Uterus (tissue), 2 donors: ENCODE measurements around the gene GLCE.

ENCODE experiments used
- POLR2A ChIP-seq, 2 donors: fragments of 450-650 bp; IDR thresholded peaks; one replicate each; pipeline ENCODE4 v1.6.1; 2016; ENCODE audit warnings: antibody characterized with exemption in 2 of 2, mild to moderate bottlenecking in 1 of 2, moderate library complexity in 1 of 2
- TF ChIP-seq, protein P1 (sequence below), 4 experiments: fragments of 200-600 bp in 2 of 4; fragments of 450-650 bp in 2 of 4; sonication (generic) in 2 of 4; IDR thresholded peaks; one replicate each; pipeline ENCODE4 v1.5.1; 2016 to 2019; ENCODE audit warnings: antibody characterized with exemption in 4 of 4, mild to moderate bottlenecking in 2 of 4, moderate library complexity in 1 of 4

DNA sequence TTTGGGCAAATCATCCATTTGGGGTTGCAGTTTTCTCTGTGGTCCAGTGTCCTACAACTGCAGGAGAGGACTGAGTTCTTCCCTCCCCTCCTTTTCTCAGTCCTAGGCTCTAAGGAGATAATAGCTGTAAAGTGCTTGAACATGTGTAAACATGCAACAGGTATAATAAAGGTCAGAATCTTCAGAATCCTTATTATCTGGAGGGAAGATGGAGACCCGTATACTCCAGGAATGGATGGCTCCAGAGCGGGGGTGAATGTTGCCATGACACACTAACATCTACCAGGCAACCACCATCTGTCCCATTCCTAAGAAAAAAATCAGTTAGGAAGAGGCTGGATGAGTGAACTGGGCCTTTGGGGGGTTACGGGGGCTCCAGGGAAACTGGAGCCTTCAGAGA is 39.7 kb upstream of the GLCE start:
- TF ChIP-seq, protein P1, sequence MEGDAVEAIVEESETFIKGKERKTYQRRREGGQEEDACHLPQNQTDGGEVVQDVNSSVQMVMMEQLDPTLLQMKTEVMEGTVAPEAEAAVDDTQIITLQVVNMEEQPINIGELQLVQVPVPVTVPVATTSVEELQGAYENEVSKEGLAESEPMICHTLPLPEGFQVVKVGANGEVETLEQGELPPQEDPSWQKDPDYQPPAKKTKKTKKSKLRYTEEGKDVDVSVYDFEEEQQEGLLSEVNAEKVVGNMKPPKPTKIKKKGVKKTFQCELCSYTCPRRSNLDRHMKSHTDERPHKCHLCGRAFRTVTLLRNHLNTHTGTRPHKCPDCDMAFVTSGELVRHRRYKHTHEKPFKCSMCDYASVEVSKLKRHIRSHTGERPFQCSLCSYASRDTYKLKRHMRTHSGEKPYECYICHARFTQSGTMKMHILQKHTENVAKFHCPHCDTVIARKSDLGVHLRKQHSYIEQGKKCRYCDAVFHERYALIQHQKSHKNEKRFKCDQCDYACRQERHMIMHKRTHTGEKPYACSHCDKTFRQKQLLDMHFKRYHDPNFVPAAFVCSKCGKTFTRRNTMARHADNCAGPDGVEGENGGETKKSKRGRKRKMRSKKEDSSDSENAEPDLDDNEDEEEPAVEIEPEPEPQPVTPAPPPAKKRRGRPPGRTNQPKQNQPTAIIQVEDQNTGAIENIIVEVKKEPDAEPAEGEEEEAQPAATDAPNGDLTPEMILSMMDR (IDR thresholded peaks at IDR 0.05) = no peak
- no peak for TF ChIP-seq POLR2A (IDR thresholded peaks at IDR 0.05)
